SK-N-SH (cell line): ENCODE data around the gene A4GALT. TPM values are rescaled to one million over a fixed set of nuclear protein-coding genes. Genes with fewer than 3 reads are reported as not detected.

ENCODE experiments used
- CTCF ChIA-PET: fragments of 300-600, 350-600 bp; formaldehyde crosslinking; extraction: SDS; loops from one replicate; lab custom pipeline; 2021; lab: Yijun Ruan, JAX
- POLR2A ChIA-PET: fragments of 350-600 bp; sonication (Branson Sonifier 250); formaldehyde crosslinking; extraction: SDS; loops from one replicate; lab custom pipeline; 2020; ENCODE audit warnings: antibody characterized with exemption, inconsistent platforms; lab: Yijun Ruan, JAX
- DNase-seq: peaks from one replicate; pipeline ENCODE4 v3.0.0; 2012
- H2AFZ ChIP-seq: fragments of 200-600 bp; sonication (generic); 2 replicates; pipeline ENCODE4 v1.8.1; 2016; ENCODE audit warnings: antibody characterized with exemption, mild to moderate bottlenecking, low read depth
- H3F3A ChIP-seq: fragments of 200-600 bp; sonication (generic); replicated peaks from 2 replicates; pipeline ENCODE3; 2016; ENCODE audit warnings: antibody characterized with exemption, mild to moderate bottlenecking; ENCODE audit not compliant: insufficient read depth
- H3K27ac ChIP-seq, 2 experiments: fragments of 200-500 bp in 1 of 2; fragments of 200-600 bp in 1 of 2; sonication (Bioruptor generic) in 1 of 2; sonication (generic), shearing (Covaris generic) in 1 of 2; 2 replicates each; pipeline versions ENCODE4 v1.5.1 to v1.6.1; 2014 to 2016; ENCODE audit warnings: low read depth in 2 of 2, inconsistent platforms in 1 of 2, low read length in 1 of 2, mild to moderate bottlenecking in 1 of 2, mixed read lengths in 1 of 2
- H3K27me3 ChIP-seq: fragments of 200-600 bp; sonication (generic), shearing (Covaris generic); 2 replicates; pipeline ENCODE4 v1.6.1; 2016; ENCODE audit warnings: mixed run types; ENCODE audit not compliant: insufficient read depth
- H3K36me3 ChIP-seq, 2 experiments: fragments of 200-500 bp in 1 of 2; fragments of 200-600 bp in 1 of 2; sonication (Bioruptor generic) in 1 of 2; sonication (generic) in 1 of 2; replicated peaks in 1 of 2; 2 replicates each; pipeline versions ENCODE3 to v1.5.1; 2014 to 2016; ENCODE audit warnings: low read length in 1 of 2, mild to moderate bottlenecking in 1 of 2; ENCODE audit not compliant: insufficient read depth in 2 of 2, control insufficient read depth in 1 of 2
- H3K4me1 ChIP-seq, 2 experiments: fragments of 200-500 bp in 1 of 2; fragments of 200-600 bp in 1 of 2; sonication (Bioruptor generic) in 1 of 2; sonication (generic), shearing (Covaris generic) in 1 of 2; 2 replicates each; pipeline versions ENCODE4 v1.5.1 to v1.6.1; 2014 to 2016; ENCODE audit warnings: low read depth in 1 of 2, low read length in 1 of 2, mixed run types in 1 of 2; ENCODE audit not compliant: insufficient read depth in 2 of 2, control insufficient read depth in 1 of 2
- H3K4me2 ChIP-seq: fragments of 200-600 bp; sonication (generic), shearing (Covaris generic); 2 replicates; pipeline ENCODE4 v1.6.1; 2017; ENCODE audit warnings: mixed run types
- H3K4me3 ChIP-seq, 2 experiments: fragments of 200-500 bp in 1 of 2; fragments of 200-600 bp in 1 of 2; sonication (Bioruptor generic) in 1 of 2; sonication (generic), shearing (Covaris generic) in 1 of 2; 2 replicates each; pipeline versions ENCODE4 v1.5.1 to v1.8.1; 2014 to 2016; ENCODE audit warnings: low read depth in 2 of 2, inconsistent platforms in 1 of 2, low read length in 1 of 2, mild to moderate bottlenecking in 1 of 2, mixed read lengths in 1 of 2, moderate library complexity in 1 of 2
- H3K79me2 ChIP-seq: fragments of 200-600 bp; sonication (generic); 2 replicates; pipeline ENCODE4 v1.8.1; 2017; ENCODE audit warnings: mild to moderate bottlenecking; ENCODE audit not compliant: insufficient read depth
- H3K9ac ChIP-seq: fragments of 200-600 bp; sonication (generic); 2 replicates; pipeline ENCODE4 v1.6.1; 2017; ENCODE audit warnings: mixed run types
- H3K9me2 ChIP-seq: fragments of 200-600 bp; sonication (generic); 2 replicates; pipeline ENCODE4 v1.6.1; 2017; ENCODE audit warnings: mixed run types
- H3K9me3 ChIP-seq: fragments of 200-600 bp; sonication (generic); 2 replicates; pipeline ENCODE4 v1.6.1; 2017; ENCODE audit warnings: mixed run types, mild to moderate bottlenecking, moderate library complexity
- H4K20me1 ChIP-seq: fragments of 200-600 bp; sonication (generic); 2 replicates; pipeline ENCODE4 v1.6.1; 2017; ENCODE audit warnings: mild to moderate bottlenecking, mixed run types; ENCODE audit not compliant: insufficient read depth
- CHD2 ChIP-seq: fragments of 150-350 bp; IDR thresholded peaks from 2 replicates; pipeline ENCODE4 v1.6.1; 2018; ENCODE audit warnings: low read length; ENCODE audit not compliant: partially characterized antibody
- ELF1 ChIP-seq: IDR thresholded peaks from 2 replicates; pipeline ENCODE4 v1.4.0; 2012
- EZH2phosphoT487 ChIP-seq: fragments of 200-600 bp; sonication (generic); IDR thresholded peaks from 2 replicates; pipeline ENCODE4 v1.6.1; 2017; ENCODE audit warnings: low read depth, mixed run types, mild to moderate bottlenecking, antibody characterized with exemption, moderate library complexity, borderline replicate concordance
- FOSL2 ChIP-seq: IDR thresholded peaks from 2 replicates; pipeline ENCODE4 v1.4.0; 2012; ENCODE audit warnings: low read depth, mild to moderate bottlenecking, moderate library complexity, borderline replicate concordance
- FOXJ3 ChIP-seq: sonication (generic); formaldehyde crosslinking; IDR thresholded peaks from 2 replicates; pipeline ENCODE4 v1.5.1; 2020; ENCODE audit warnings: mild to moderate bottlenecking, missing genetic modification reagents
- FOXM1 ChIP-seq: IDR thresholded peaks from 2 replicates; pipeline ENCODE4 v1.4.0; 2012; ENCODE audit warnings: low read depth, mild to moderate bottlenecking
- JUND ChIP-seq: IDR thresholded peaks from 2 replicates; pipeline ENCODE4 v1.4.0; 2012
- NFIC ChIP-seq: IDR thresholded peaks from 2 replicates; pipeline ENCODE4 v1.4.0; 2012; ENCODE audit warnings: borderline replicate concordance
- POLR2AphosphoS5 ChIP-seq: IDR thresholded peaks from 2 replicates; pipeline ENCODE4 v1.6.1; 2012; ENCODE audit warnings: low read depth, low read length
- RAD21 ChIP-seq: IDR thresholded peaks from 2 replicates; pipeline ENCODE4 v1.6.1; 2012; ENCODE audit warnings: mild to moderate bottlenecking, low read length
- RXRA ChIP-seq: IDR thresholded peaks from 2 replicates; pipeline ENCODE4 v1.4.0; 2012; ENCODE audit warnings: low read depth, mild to moderate bottlenecking, borderline replicate concordance
- SIN3A ChIP-seq: IDR thresholded peaks from 2 replicates; pipeline ENCODE4 v1.6.1; 2012; ENCODE audit warnings: low read depth, mild to moderate bottlenecking, low read length, moderate library complexity, borderline replicate concordance
- SMC3 ChIP-seq: IDR thresholded peaks from 2 replicates; pipeline ENCODE4 v1.6.1; 2012; ENCODE audit warnings: low read depth, low read length, improper control_type of control experiment
- TAF1 ChIP-seq: IDR thresholded peaks from 2 replicates; pipeline ENCODE4 v1.6.1; 2012; ENCODE audit warnings: low read depth, mild to moderate bottlenecking, low read length, moderate library complexity, borderline replicate concordance
- YY1 ChIP-seq: IDR thresholded peaks from 2 replicates; pipeline ENCODE4 v1.4.0; 2012; ENCODE audit warnings: low read depth, mild to moderate bottlenecking
- WGBS: methylation state at CpG from one replicate; pipeline ENCODE4 v1.1.6; 2017; ENCODE audit warnings: low lambda C conversion rate; 5-methylcytosine and 5-hydroxymethylcytosine counted together
- polyA plus RNA-seq, 3 experiments: library from polyadenylated mRNA; depleted of rRNA; stranded (reverse); fragments of >200 nt; gene quantifications; 2 replicates each; pipeline ENCODE4 v1.2.3, GENCODE V29; 2012
- TF ChIP-seq, protein P1 (sequence below): IDR thresholded peaks from 2 replicates; pipeline ENCODE4 v1.4.0; 2012; ENCODE audit warnings: low read depth
- TF ChIP-seq, protein P2 (sequence below): fragments of 200-600 bp; sonication (generic); IDR thresholded peaks from 2 replicates; pipeline ENCODE4 v1.6.1; 2017; ENCODE audit warnings: antibody characterized with exemption, mild to moderate bottlenecking, moderate library complexity
- TF ChIP-seq, protein P3 (sequence below): IDR thresholded peaks from 2 replicates; pipeline ENCODE4 v1.4.0; 2012; ENCODE audit warnings: low read depth, borderline replicate concordance
- TF ChIP-seq, protein P4 (sequence below): IDR thresholded peaks from 2 replicates; pipeline ENCODE4 v1.6.1; 2012; ENCODE audit warnings: mild to moderate bottlenecking, low read depth, low read length, moderate library complexity
- TF ChIP-seq, protein P5 (sequence below): fragments of 150-350 bp; IDR thresholded peaks from 2 replicates; pipeline ENCODE4 v1.6.1; 2016; ENCODE audit warnings: mild to moderate bottlenecking, low read depth, low read length

The A4GALT gene
- polyA plus RNA-seq, 1 of the 3 experiments (the other 2 are of a cell fraction) = 9.5 TPM

DNA sequence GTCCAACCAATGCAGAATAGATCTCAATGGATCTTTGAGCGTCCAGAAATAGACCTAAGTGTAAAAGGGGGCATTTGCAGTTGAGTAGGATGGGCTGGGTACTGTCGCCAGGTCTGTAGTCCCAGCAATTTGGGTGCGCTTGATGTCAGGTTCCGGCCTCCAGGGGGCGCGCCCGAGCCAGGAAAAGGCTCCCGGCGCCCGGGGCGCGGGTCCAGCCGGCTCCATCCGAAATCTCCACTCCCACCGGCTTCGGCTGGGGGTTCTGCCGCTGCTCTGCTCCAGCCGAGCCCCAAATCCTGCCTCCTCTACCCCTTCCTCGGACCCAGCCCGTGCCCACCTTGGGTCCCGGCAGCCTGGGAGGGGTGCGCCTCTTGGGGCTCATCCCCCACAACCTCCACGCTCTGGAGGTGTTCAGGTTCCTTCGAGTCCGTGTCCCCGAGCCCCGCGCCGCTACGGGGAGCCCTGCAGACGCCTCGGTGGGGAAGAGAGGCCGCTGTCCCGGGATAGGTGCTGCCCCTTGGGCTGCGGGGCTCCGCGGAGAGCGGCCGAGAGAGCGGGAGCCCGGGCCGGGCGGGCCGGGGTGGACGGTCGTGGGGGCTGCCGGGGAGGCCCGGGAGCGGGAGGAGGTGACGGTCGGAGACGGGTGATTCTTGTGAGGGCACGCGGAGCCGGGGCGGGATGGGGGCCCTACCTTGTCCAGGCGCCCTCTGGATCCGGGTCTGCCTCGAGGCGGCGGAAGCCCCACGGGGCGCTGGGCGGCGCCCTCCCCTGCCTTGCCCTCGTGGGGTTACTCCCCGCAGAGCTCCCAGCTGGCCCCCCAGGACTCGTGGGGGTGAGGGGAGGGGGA is 58.5 kb downstream of the A4GALT start (continued):
- TF ChIP-seq SMC3 (peak; percentile 54), CHD2 (no peak), FOXM1 (no peak), EZH2phosphoT487 (no peak), JUND (no peak), FOSL2 (no peak), ELF1 (no peak)
- TF ChIP-seq, protein P1, sequence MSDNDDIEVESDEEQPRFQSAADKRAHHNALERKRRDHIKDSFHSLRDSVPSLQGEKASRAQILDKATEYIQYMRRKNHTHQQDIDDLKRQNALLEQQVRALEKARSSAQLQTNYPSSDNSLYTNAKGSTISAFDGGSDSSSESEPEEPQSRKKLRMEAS = no peak

DNA sequence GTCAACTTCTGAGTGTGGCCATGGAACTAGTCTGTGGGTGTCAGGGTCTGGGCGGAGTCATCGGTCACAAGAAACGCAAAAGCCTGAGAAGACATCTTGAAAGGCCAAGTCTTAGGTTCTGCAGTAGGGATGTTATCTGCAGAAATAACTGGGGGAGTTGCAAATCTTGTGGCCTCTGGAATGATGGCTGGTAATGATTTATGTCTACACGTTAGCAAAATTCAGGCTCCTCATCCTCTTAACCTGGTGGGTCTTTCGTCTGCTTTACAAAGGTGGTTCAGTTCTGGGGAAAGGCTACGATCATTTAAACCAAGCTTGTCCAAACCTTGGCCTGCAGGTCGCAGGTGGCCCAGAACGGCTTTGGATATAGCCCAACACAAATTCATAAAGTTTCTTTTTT is 64.1 kb downstream of the A4GALT start:
- no peaks in the 10 kb centered on the region for H3K4me1 ChIP-seq
- POLR2A ChIA-PET = no interaction called here

More for the DNA sequence above, 64.1 kb downstream of the A4GALT start:
- no peak overlapping the region for H2AFZ ChIP-seq
- H3K9me2 ChIP-seq = no peaks in the 10 kb centered on the region
- H3K79me2 ChIP-seq = no peaks in the 10 kb centered on the region
- H4K20me1 ChIP-seq = no peaks in the 10 kb centered on the region
- no peak overlapping the region for H3K4me3 ChIP-seq
- CTCF ChIA-PET = no interaction called here
- H3K9me3 ChIP-seq = no peaks in the 10 kb centered on the region
- no peaks in the 10 kb centered on the region for H3K27me3 ChIP-seq
- TF ChIP-seq ELF1 = no peak
- TF ChIP-seq NFIC = no peak
- TF ChIP-seq RAD21 = no peak
- no peak for TF ChIP-seq EZH2phosphoT487
- no peak for TF ChIP-seq POLR2AphosphoS5
- TF ChIP-seq, protein P2, sequence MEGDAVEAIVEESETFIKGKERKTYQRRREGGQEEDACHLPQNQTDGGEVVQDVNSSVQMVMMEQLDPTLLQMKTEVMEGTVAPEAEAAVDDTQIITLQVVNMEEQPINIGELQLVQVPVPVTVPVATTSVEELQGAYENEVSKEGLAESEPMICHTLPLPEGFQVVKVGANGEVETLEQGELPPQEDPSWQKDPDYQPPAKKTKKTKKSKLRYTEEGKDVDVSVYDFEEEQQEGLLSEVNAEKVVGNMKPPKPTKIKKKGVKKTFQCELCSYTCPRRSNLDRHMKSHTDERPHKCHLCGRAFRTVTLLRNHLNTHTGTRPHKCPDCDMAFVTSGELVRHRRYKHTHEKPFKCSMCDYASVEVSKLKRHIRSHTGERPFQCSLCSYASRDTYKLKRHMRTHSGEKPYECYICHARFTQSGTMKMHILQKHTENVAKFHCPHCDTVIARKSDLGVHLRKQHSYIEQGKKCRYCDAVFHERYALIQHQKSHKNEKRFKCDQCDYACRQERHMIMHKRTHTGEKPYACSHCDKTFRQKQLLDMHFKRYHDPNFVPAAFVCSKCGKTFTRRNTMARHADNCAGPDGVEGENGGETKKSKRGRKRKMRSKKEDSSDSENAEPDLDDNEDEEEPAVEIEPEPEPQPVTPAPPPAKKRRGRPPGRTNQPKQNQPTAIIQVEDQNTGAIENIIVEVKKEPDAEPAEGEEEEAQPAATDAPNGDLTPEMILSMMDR = no peak
- TF ChIP-seq FOXJ3 (CRISPR knock-in tag) = no peak
- TF ChIP-seq, protein P3, sequence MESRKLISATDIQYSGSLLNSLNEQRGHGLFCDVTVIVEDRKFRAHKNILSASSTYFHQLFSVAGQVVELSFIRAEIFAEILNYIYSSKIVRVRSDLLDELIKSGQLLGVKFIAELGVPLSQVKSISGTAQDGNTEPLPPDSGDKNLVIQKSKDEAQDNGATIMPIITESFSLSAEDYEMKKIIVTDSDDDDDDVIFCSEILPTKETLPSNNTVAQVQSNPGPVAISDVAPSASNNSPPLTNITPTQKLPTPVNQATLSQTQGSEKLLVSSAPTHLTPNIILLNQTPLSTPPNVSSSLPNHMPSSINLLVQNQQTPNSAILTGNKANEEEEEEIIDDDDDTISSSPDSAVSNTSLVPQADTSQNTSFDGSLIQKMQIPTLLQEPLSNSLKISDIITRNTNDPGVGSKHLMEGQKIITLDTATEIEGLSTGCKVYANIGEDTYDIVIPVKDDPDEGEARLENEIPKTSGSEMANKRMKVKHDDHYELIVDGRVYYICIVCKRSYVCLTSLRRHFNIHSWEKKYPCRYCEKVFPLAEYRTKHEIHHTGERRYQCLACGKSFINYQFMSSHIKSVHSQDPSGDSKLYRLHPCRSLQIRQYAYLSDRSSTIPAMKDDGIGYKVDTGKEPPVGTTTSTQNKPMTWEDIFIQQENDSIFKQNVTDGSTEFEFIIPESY = no peak
- TF ChIP-seq SIN3A = no peak
- no peak for TF ChIP-seq TAF1
- TF ChIP-seq RXRA = no peak
- no peak for TF ChIP-seq FOXM1
- TF ChIP-seq CHD2 = no peak
- TF ChIP-seq, protein P4, sequence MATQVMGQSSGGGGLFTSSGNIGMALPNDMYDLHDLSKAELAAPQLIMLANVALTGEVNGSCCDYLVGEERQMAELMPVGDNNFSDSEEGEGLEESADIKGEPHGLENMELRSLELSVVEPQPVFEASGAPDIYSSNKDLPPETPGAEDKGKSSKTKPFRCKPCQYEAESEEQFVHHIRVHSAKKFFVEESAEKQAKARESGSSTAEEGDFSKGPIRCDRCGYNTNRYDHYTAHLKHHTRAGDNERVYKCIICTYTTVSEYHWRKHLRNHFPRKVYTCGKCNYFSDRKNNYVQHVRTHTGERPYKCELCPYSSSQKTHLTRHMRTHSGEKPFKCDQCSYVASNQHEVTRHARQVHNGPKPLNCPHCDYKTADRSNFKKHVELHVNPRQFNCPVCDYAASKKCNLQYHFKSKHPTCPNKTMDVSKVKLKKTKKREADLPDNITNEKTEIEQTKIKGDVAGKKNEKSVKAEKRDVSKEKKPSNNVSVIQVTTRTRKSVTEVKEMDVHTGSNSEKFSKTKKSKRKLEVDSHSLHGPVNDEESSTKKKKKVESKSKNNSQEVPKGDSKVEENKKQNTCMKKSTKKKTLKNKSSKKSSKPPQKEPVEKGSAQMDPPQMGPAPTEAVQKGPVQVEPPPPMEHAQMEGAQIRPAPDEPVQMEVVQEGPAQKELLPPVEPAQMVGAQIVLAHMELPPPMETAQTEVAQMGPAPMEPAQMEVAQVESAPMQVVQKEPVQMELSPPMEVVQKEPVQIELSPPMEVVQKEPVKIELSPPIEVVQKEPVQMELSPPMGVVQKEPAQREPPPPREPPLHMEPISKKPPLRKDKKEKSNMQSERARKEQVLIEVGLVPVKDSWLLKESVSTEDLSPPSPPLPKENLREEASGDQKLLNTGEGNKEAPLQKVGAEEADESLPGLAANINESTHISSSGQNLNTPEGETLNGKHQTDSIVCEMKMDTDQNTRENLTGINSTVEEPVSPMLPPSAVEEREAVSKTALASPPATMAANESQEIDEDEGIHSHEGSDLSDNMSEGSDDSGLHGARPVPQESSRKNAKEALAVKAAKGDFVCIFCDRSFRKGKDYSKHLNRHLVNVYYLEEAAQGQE = no peak
- TF ChIP-seq, protein P5, sequence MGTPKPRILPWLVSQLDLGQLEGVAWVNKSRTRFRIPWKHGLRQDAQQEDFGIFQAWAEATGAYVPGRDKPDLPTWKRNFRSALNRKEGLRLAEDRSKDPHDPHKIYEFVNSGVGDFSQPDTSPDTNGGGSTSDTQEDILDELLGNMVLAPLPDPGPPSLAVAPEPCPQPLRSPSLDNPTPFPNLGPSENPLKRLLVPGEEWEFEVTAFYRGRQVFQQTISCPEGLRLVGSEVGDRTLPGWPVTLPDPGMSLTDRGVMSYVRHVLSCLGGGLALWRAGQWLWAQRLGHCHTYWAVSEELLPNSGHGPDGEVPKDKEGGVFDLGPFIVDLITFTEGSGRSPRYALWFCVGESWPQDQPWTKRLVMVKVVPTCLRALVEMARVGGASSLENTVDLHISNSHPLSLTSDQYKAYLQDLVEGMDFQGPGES = no peak
- no peak for TF ChIP-seq YY1
- no peaks in the 10 kb centered on the region for H3K36me3 ChIP-seq
- no peak overlapping the region for H3K4me2 ChIP-seq
- no peak overlapping the region for H3K27ac ChIP-seq
- H3F3A ChIP-seq = no peaks in the 10 kb centered on the region
- DNase-seq = no peak
- WGBS = 95% methylated on average over 6 of the region's 8 CpGs
- H3K9ac ChIP-seq = no peak overlapping the region
